Peyer's patch (tissue), 4 donors: ENCODE results near the gene PTGFRN.

Experiments
- POLR2A ChIP-seq, 2 donors: fragments of 450-650 bp; IDR thresholded peaks; one replicate each; pipeline ENCODE4 v1.5.1; 2017; ENCODE audit warnings: antibody characterized with exemption in 2 of 2, mild to moderate bottlenecking in 2 of 2, moderate library complexity in 2 of 2
- TF ChIP-seq, protein P1 (sequence below), 6 experiments: fragments of 450-650 bp in 4 of 6; fragments of 200-600 bp in 2 of 6; sonication (generic) in 1 of 6; IDR thresholded peaks; one replicate each; pipeline ENCODE4 v1.5.1; 2017 to 2019; ENCODE audit warnings: antibody characterized with exemption in 6 of 6, mild to moderate bottlenecking in 3 of 6, moderate library complexity in 1 of 6

DNA sequence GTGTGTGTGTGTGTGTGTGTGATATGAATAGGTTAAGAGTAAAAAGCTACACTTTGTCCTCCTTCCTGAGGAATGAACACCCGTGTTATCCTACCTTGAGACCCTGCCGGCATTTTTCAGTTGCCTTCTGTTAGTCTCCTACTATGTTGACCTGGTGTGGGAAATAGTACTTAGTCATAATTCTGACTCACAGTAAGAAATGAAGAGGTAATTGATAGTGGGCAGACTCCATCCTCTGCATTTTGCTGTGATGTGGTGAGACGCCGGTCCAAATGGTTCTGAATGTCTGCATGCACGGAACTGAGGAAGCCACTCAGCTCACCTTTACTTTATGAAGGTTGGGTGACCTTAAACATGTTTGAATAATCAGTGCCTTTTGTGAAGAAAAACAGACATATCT, 104.5 kb downstream of the PTGFRN start:
- TF ChIP-seq, protein P1, sequence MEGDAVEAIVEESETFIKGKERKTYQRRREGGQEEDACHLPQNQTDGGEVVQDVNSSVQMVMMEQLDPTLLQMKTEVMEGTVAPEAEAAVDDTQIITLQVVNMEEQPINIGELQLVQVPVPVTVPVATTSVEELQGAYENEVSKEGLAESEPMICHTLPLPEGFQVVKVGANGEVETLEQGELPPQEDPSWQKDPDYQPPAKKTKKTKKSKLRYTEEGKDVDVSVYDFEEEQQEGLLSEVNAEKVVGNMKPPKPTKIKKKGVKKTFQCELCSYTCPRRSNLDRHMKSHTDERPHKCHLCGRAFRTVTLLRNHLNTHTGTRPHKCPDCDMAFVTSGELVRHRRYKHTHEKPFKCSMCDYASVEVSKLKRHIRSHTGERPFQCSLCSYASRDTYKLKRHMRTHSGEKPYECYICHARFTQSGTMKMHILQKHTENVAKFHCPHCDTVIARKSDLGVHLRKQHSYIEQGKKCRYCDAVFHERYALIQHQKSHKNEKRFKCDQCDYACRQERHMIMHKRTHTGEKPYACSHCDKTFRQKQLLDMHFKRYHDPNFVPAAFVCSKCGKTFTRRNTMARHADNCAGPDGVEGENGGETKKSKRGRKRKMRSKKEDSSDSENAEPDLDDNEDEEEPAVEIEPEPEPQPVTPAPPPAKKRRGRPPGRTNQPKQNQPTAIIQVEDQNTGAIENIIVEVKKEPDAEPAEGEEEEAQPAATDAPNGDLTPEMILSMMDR (IDR thresholded peaks at IDR 0.05) = no peak
- no peak for TF ChIP-seq POLR2A (IDR thresholded peaks at IDR 0.05)
